ENCODE results near the gene MLPH.

GRCh38 chr2:237444071-237444470, 43.0 kb upstream of the MLPH start:
- TF ChIP-seq POLR2A (IDR thresholded peaks at IDR 0.05) (no peak), CTCF (IDR thresholded peaks at IDR 0.05) (no peak), POLR2AphosphoS5 (IDR thresholded peaks at IDR 0.05) (no peak), EP300 (IDR thresholded peaks at IDR 0.05) (no peak)
